Lower leg skin (tissue), 3 donors: ENCODE measurements around the gene SLC6A4.

Source experiments
- POLR2A ChIP-seq, 2 donors: fragments of 450-650 bp; IDR thresholded peaks; one replicate each; pipeline ENCODE4 v1.6.1; 2016 to 2017; ENCODE audit warnings: antibody characterized with exemption in 2 of 2, mild to moderate bottlenecking in 1 of 2, moderate library complexity in 1 of 2
- TF ChIP-seq, protein P1 (sequence below), 3 donors: fragments of 450-650 bp; IDR thresholded peaks; one replicate each; pipeline ENCODE4 v1.5.1; 2016; ENCODE audit warnings: antibody characterized with exemption in 3 of 3, mild to moderate bottlenecking in 3 of 3, moderate library complexity in 2 of 3

DNA sequence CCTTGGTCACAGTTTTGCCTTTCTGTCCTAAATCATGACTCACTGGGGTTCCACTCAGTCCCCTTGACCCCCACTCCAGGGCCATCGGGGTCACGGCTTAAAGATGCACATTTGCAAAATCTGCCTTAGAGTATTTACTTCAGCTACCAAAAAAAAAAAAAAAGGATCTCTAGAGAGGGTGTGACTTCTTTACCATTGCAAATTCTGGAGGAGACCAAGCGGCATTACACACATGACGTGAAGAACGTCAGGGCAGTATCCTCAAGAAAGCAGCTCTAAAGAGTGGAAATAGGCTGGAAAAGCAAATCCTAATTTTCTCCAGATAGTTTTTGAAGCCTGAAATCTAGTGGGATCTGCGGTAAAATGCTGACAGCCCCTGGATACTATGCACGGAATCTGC lies 25.6 kb downstream of the SLC6A4 start:
- TF ChIP-seq, protein P1, sequence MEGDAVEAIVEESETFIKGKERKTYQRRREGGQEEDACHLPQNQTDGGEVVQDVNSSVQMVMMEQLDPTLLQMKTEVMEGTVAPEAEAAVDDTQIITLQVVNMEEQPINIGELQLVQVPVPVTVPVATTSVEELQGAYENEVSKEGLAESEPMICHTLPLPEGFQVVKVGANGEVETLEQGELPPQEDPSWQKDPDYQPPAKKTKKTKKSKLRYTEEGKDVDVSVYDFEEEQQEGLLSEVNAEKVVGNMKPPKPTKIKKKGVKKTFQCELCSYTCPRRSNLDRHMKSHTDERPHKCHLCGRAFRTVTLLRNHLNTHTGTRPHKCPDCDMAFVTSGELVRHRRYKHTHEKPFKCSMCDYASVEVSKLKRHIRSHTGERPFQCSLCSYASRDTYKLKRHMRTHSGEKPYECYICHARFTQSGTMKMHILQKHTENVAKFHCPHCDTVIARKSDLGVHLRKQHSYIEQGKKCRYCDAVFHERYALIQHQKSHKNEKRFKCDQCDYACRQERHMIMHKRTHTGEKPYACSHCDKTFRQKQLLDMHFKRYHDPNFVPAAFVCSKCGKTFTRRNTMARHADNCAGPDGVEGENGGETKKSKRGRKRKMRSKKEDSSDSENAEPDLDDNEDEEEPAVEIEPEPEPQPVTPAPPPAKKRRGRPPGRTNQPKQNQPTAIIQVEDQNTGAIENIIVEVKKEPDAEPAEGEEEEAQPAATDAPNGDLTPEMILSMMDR (IDR thresholded peaks at IDR 0.05), result no peak
- no peak for TF ChIP-seq POLR2A (IDR thresholded peaks at IDR 0.05)
